Measurements from ENCODE around the gene LYL1. TPM values are rescaled to one million over a fixed set of nuclear protein-coding genes. Genes with fewer than 3 reads are reported as not detected.

Gene LYL1
- total and polyA plus RNA-seq, 9 of the 15 experiments (the other 6 are each of a cell fraction or from before 2014, with no cell fraction given), result 1.3 to 266 (median 34.0) TPM

GRCh38 chr19:13099073-13099999, 3.3 kb downstream of the LYL1 start (continued):
- TF ChIP-seq MYBL2 (IDR thresholded peaks at IDR 0.05; ENCODE audit: low read depth), result no peak
- no peak for TF ChIP-seq MYBL2 (CRISPR knock-in tag; IDR thresholded peaks at IDR 0.05; ENCODE audit: borderline replicate concordance)
- peak; percentile 26; the same call in 1 of the 2 replicates for TF ChIP-seq E2F1 (CRISPR knock-in tag; IDR thresholded peaks at IDR 0.05)
- TF ChIP-seq POLR2AphosphoS2 (IDR thresholded peaks at IDR 0.05; ENCODE audit: low read length), result peak; percentile 89
- TF ChIP-seq CHD4 (IDR thresholded peaks at IDR 0.05; ENCODE audit: insufficient read depth, insufficient replicate concordance, low read depth, low read length, poor library complexity, severe bottlenecking), result no peak
- no peak for TF ChIP-seq BRD4 (IDR thresholded peaks at IDR 0.05)
- no peak for TF ChIP-seq NBN (IDR thresholded peaks at IDR 0.05; ENCODE audit: low read depth)
- no peak for TF ChIP-seq ZHX1 (conservative IDR thresholded peaks at IDR 0.05; ENCODE audit: low read length)
- TF ChIP-seq SUPT5H (IDR thresholded peaks at IDR 0.05), result no peak
- peak; percentile 32 to 66; a peak in 2 of 4 replicates for TF ChIP-seq MNT (conservative IDR thresholded peaks at IDR 0.05)
- TF ChIP-seq PHF21A (IDR thresholded peaks at IDR 0.05; ENCODE audit: borderline replicate concordance, low read depth), result no peak
- no peak for TF ChIP-seq ZFP1 (CRISPR knock-in tag; IDR thresholded peaks at IDR 0.05)
- TF ChIP-seq ZNF655 (CRISPR knock-in tag; IDR thresholded peaks at IDR 0.05), result no peak
- no peak for TF ChIP-seq CEBPZ (IDR thresholded peaks at IDR 0.05; ENCODE audit: borderline replicate concordance, low read depth, low read length)
- TF ChIP-seq ZFP30 (CRISPR knock-in tag; IDR thresholded peaks at IDR 0.05; ENCODE audit: borderline replicate concordance), result 0 out of 2 replicates have a peak, but pooled peaks have one; percentile 27
- TF ChIP-seq PRPF4 (IDR thresholded peaks at IDR 0.05; ENCODE audit: insufficient read depth, low read depth, low read length, poor library complexity, severe bottlenecking), result no peak

Data from K562 (cell line).